Erythroblast (primary cell): ENCODE measurements around the gene EP400.

Experiments
- GATA1 ChIP-seq: IDR thresholded peaks from 2 replicates; pipeline ENCODE4 v1.6.1; 2011; ENCODE audit warnings: low read depth, mild to moderate bottlenecking, control low read depth, low read length, moderate library complexity
- POLR2A ChIP-seq: IDR thresholded peaks from 2 replicates; pipeline ENCODE4 v1.6.1; 2011; ENCODE audit warnings: mild to moderate bottlenecking, low read length

GRCh38 chr12:131929581-131930456 lies 19.9 kb upstream of the EP400 start:
- TF ChIP-seq POLR2A (no peak), GATA1 (no peak)
